IMR-90 (cell line): Measurements from ENCODE around the gene RASSF5. TPM values are rescaled to one million over a fixed set of nuclear protein-coding genes. Genes with fewer than 3 reads are reported as not detected.

ENCODE experiments used
- ATAC-seq: fragments of 200-7000 bp; cut with Tn5 transposase; 2 replicates; pipeline ENCODE4 v1.9.1; 2020; ENCODE audit warnings: low read depth, mild to moderate bottlenecking, moderate library complexity
- BruUV-seq: library from RNA; stranded (reverse); fragments of 400-500 nt; replicated peaks from 2 replicates; lab custom pipeline; 2021; lab: Mats Ljungman, UMichigan
- CTCF ChIA-PET: fragments of 300-600 bp; formaldehyde crosslinking; extraction: SDS; loops from one replicate; lab custom pipeline; 2021; ENCODE audit warnings: antibody characterized with exemption; lab: Yijun Ruan, JAX
- POLR2A ChIA-PET: fragments of 300-600 bp; sonication (Branson Sonifier 250); formaldehyde crosslinking; loops from one replicate; lab custom pipeline; 2022; ENCODE audit warnings: antibody characterized with exemption; ENCODE audit not compliant: unreplicated experiment; lab: Charles Lee
- DNase-seq: peaks from one replicate; pipeline ENCODE4 v3.0.0; 2013
- H2AFZ ChIP-seq: replicated peaks from 2 replicates; pipeline ENCODE3; 2013; ENCODE audit warnings: low read length, mild to moderate bottlenecking; ENCODE audit not compliant: poor library complexity
- H2AK5ac ChIP-seq: 2 replicates; pipeline ENCODE4 v1.6.1; 2013; ENCODE audit warnings: low read depth, low read length, inconsistent platforms
- H2AK9ac ChIP-seq: replicated peaks from 2 replicates; pipeline ENCODE3; 2013; ENCODE audit warnings: mild to moderate bottlenecking, low read depth, low read length, moderate library complexity; ENCODE audit not compliant: poor library complexity
- H2BK120ac ChIP-seq: 2 replicates; pipeline ENCODE4 v1.6.1; 2013; ENCODE audit warnings: low read depth, low read length, inconsistent platforms
- H2BK15ac ChIP-seq: 3 replicates; pipeline ENCODE4 v1.6.1; 2013; ENCODE audit warnings: low read depth, low read length, inconsistent platforms
- H2BK20ac ChIP-seq: 2 replicates; pipeline ENCODE4 v1.6.1; 2013; ENCODE audit warnings: low read depth, mild to moderate bottlenecking, inconsistent platforms, low read length, moderate library complexity
- H2BK5ac ChIP-seq: 2 replicates; pipeline ENCODE4 v1.6.1; 2013; ENCODE audit warnings: mild to moderate bottlenecking, low read depth, low read length, inconsistent platforms; ENCODE audit not compliant: poor library complexity, severe bottlenecking
- H3K14ac ChIP-seq: replicated peaks from 2 replicates; pipeline ENCODE4 v1.6.1; 2013; ENCODE audit warnings: low read depth, low read length, inconsistent platforms
- H3K18ac ChIP-seq: 2 replicates; pipeline ENCODE4 v1.6.1; 2013; ENCODE audit warnings: low read depth, low read length, control low read depth
- H3K23ac ChIP-seq: 2 replicates; pipeline ENCODE4 v1.6.1; 2013; ENCODE audit warnings: low read depth, low read length, inconsistent platforms
- H3K27ac ChIP-seq: 2 replicates; pipeline ENCODE4 v1.5.1; 2013; ENCODE audit warnings: mild to moderate bottlenecking, control low read depth, low read length; ENCODE audit not compliant: insufficient read depth
- H3K27me3 ChIP-seq: 2 replicates; pipeline ENCODE4 v1.6.1; 2013; ENCODE audit warnings: low read length; ENCODE audit not compliant: control insufficient read depth, insufficient read depth
- H3K36me3 ChIP-seq: 2 replicates; pipeline ENCODE4 v1.6.1; 2013; ENCODE audit warnings: low read length, mixed read lengths; ENCODE audit not compliant: control insufficient read depth, insufficient read depth
- H3K4ac ChIP-seq: 2 replicates; pipeline ENCODE4 v1.6.1; 2013; ENCODE audit warnings: low read depth, low read length, inconsistent platforms
- H3K4me1 ChIP-seq: 2 replicates; pipeline ENCODE4 v1.6.1; 2013; ENCODE audit warnings: low read length, mixed read lengths; ENCODE audit not compliant: control insufficient read depth, insufficient read depth
- H3K4me2 ChIP-seq: 2 replicates; pipeline ENCODE4 v1.6.1; 2013; ENCODE audit warnings: low read depth, mild to moderate bottlenecking, control low read depth, low read length, moderate library complexity
- H3K4me3 ChIP-seq: 2 replicates; pipeline ENCODE4 v1.5.1; 2013; ENCODE audit warnings: low read depth, mild to moderate bottlenecking, control low read depth, low read length, moderate library complexity; ENCODE audit not compliant: insufficient read depth
- H3K56ac ChIP-seq: 2 replicates; pipeline ENCODE4 v1.6.1; 2013; ENCODE audit warnings: low read length, inconsistent platforms; ENCODE audit not compliant: insufficient read depth; ENCODE audit errors: extremely low read depth
- H3K79me1 ChIP-seq, 2 experiments: 2 replicates each; pipeline ENCODE4 v1.6.1; 2013; ENCODE audit warnings: low read length in 2 of 2, inconsistent platforms in 1 of 2, low read depth in 1 of 2
- H3K9ac ChIP-seq: 2 replicates; pipeline ENCODE4 v1.6.1; 2013; ENCODE audit warnings: low read depth, low read length, control low read depth
- H3K9me1 ChIP-seq: 2 replicates; pipeline ENCODE4 v1.6.1; 2013; ENCODE audit warnings: low read length, inconsistent platforms; ENCODE audit not compliant: insufficient read depth
- H3K9me3 ChIP-seq: 2 replicates; pipeline ENCODE4 v1.6.1; 2013; ENCODE audit warnings: low read length; ENCODE audit not compliant: control insufficient read depth, insufficient read depth
- H4K20me1 ChIP-seq: 2 replicates; pipeline ENCODE4 v1.6.1; 2013; ENCODE audit warnings: low read length, inconsistent platforms; ENCODE audit not compliant: insufficient read depth
- H4K5ac ChIP-seq: 2 replicates; pipeline ENCODE4 v1.6.1; 2013; ENCODE audit warnings: mild to moderate bottlenecking, low read depth, low read length, control low read depth
- H4K8ac ChIP-seq, 2 experiments: 2 replicates each; pipeline ENCODE4 v1.6.1; 2013; ENCODE audit warnings: low read depth in 2 of 2, low read length in 2 of 2, control low read depth in 1 of 2, inconsistent platforms in 1 of 2
- H4K91ac ChIP-seq: 2 replicates; pipeline ENCODE4 v1.6.1; 2013; ENCODE audit warnings: low read depth, low read length, inconsistent platforms; ENCODE audit not compliant: insufficient read depth
- CEBPB ChIP-seq: IDR thresholded peaks from 2 replicates; pipeline ENCODE4 v1.6.1; 2012; ENCODE audit warnings: low read depth, low read length, improper control_type of control experiment
- FOS ChIP-seq: fragments of 150-350 bp; IDR thresholded peaks from 2 replicates; pipeline ENCODE4 v1.6.1; 2016; ENCODE audit warnings: low read depth, low read length
- MAFK ChIP-seq: IDR thresholded peaks from 2 replicates; pipeline ENCODE4 v1.6.1; 2012; ENCODE audit warnings: low read depth, low read length, improper control_type of control experiment
- MAZ ChIP-seq: IDR thresholded peaks from 2 replicates; pipeline ENCODE4 v1.6.1; 2012; ENCODE audit warnings: low read depth, mild to moderate bottlenecking, low read length, improper control_type of control experiment, moderate library complexity, borderline replicate concordance
- NFE2L2 ChIP-seq: fragments of 150-350 bp; IDR thresholded peaks from 2 replicates; pipeline ENCODE4 v1.6.1; 2016; ENCODE audit warnings: low read depth, mild to moderate bottlenecking, low read length
- POLR2A ChIP-seq: IDR thresholded peaks from 2 replicates; pipeline ENCODE4 v1.6.1; 2012; ENCODE audit warnings: mild to moderate bottlenecking, low read depth, low read length
- RAD21 ChIP-seq: IDR thresholded peaks from 2 replicates; pipeline ENCODE4 v1.6.1; 2012; ENCODE audit warnings: low read length, improper control_type of control experiment
- RFX5 ChIP-seq: IDR thresholded peaks from 2 replicates; pipeline ENCODE4 v1.8.0; 2012; ENCODE audit warnings: low read depth, mild to moderate bottlenecking, low read length, moderate library complexity
- WGBS, 2 experiments: methylation state at CpG; one replicate each; pipeline versions ENCODE4 v1.1.5 to v1.1.7; 2013; ENCODE audit warnings: missing lambda C conversion rate in 2 of 2; ENCODE audit not compliant: insufficient read length in 1 of 2; ENCODE audit errors: extremely low coverage in 2 of 2; 5-methylcytosine and 5-hydroxymethylcytosine counted together
- dilution Hi-C: fragments of 300-500 bp; cut with HindIII; formaldehyde crosslinking; loops from one replicate; pipeline ENCODE4 v1.14.3; 2018; ENCODE audit warnings: low sequenced_read_pairs; ENCODE audit not compliant: unreplicated experiment
- in situ Hi-C: fragments of 300-500 bp; cut with MboI; formaldehyde crosslinking; loops from 3 replicates; pipeline ENCODE4 v1.14.3; 2019; ENCODE audit warnings: low sequenced_read_pairs, inconsistent platforms, mixed read lengths
- intact Hi-C: fragments of 100-400 bp; cut with micrococcal nuclease; formaldehyde crosslinking; loops from 2 replicates; pipeline ENCODE4 v1.10.0; 2022
- polyA plus RNA-seq, 3 experiments: library from polyadenylated mRNA; depleted of rRNA; stranded (reverse); fragments of >200 nt; gene quantifications; 2 replicates each; pipeline ENCODE4 v1.2.3, GENCODE V29; 2012; ENCODE audit warnings: low replicate concordance in 1 of 3
- total RNA-seq: library from RNA; depleted of rRNA; stranded (reverse); fragments of >200 nt; gene quantifications from 2 replicates; pipeline ENCODE4 v1.2.3, GENCODE V29; 2012

RASSF5 gene
- total and polyA plus RNA-seq, 2 of the 4 experiments (the other 2 are of a cell fraction), result 0.18 to 1.1 TPM

GRCh38 chr1:206498685-206499084, 8.6 kb upstream of the RASSF5 start:
- H3K36me3 ChIP-seq, result peaks cover 18% of the 10 kb centered on the region
- ATAC-seq, result no peak
- POLR2A ChIA-PET, result no interaction called here

More at GRCh38 chr1:206498685-206499084, 8.6 kb upstream of the RASSF5 start:
- in situ Hi-C loops (no loop called here), dilution Hi-C loops (no loop called here), intact Hi-C loops (no loop called here)
- no peak overlapping the region for H4K5ac ChIP-seq
- H3K56ac ChIP-seq, result no peak overlapping the region
- peaks cover 0 to 5% of the 10 kb centered on the region in 2 experiments; a peak in 1 of 4 replicates for H3K79me1 ChIP-seq
- H3K14ac ChIP-seq, result no peak overlapping the region
- H3K4me2 ChIP-seq, result no peak overlapping the region
- H2AK5ac ChIP-seq, result no peak overlapping the region
- no peaks in the 10 kb centered on the region for H3K9me3 ChIP-seq
- peaks cover 26% of the 10 kb centered on the region for H3K9me1 ChIP-seq
- H3K18ac ChIP-seq, result no peak overlapping the region
- H3K27ac ChIP-seq, result no peak overlapping the region
- H3K9ac ChIP-seq, result no peak overlapping the region
- no peak overlapping the region for H3K4ac ChIP-seq
- no peak overlapping the region for H3K4me3 ChIP-seq
- BruUV-seq, result no TSS peak
- no peak overlapping the region for H2BK20ac ChIP-seq
- H4K20me1 ChIP-seq, result no peaks in the 10 kb centered on the region
- no peak overlapping the region for H2BK15ac ChIP-seq
- no peak overlapping the region for H2AFZ ChIP-seq
- no peak for DNase-seq
- H4K91ac ChIP-seq, result no peak overlapping the region
- 80% methylated on average over 1 of the region's 2 CpGs; no CpG with 5 or more reads in 1 of the 2 experiments for WGBS, 2 experiments
- no peaks in the 10 kb centered on the region for H3K27me3 ChIP-seq
- H3K23ac ChIP-seq, result no peak overlapping the region
- CTCF ChIA-PET, result interaction anchor here (1.5 kb wide), 1 partner anchor 19 kb away, joined by 4 read pairs; no protein-coding TSS in a partner anchor
- TF ChIP-seq MAZ (no peak), NFE2L2 (no peak), CEBPB (no peak), RFX5 (no peak), POLR2A (no peak), MAFK (no peak), FOS (no peak), RAD21 (no peak)
- no peak overlapping the region for H4K8ac ChIP-seq
- no peak overlapping the region for H2BK5ac ChIP-seq
- peak overlapping the region; percentile 53 for H2AK9ac ChIP-seq
- peaks cover 15% of the 10 kb centered on the region for H3K4me1 ChIP-seq
- H2BK120ac ChIP-seq, result no peak overlapping the region
